Astrocyte (in vitro differentiated cells and primary cell): ENCODE results near the gene ARHGAP32.

Source experiments
- CTCF ChIP-seq: IDR thresholded peaks from 2 replicates; pipeline ENCODE4 v1.5.1; 2011; ENCODE audit warnings: low read depth, mild to moderate bottlenecking, inconsistent platforms, low read length, moderate library complexity; ENCODE audit not compliant: insufficient read depth
- EZH2 ChIP-seq: IDR thresholded peaks from 2 replicates; pipeline ENCODE4 v1.6.1; 2012; ENCODE audit warnings: mild to moderate bottlenecking, low read length, inconsistent platforms; ENCODE audit not compliant: insufficient read depth

DNA sequence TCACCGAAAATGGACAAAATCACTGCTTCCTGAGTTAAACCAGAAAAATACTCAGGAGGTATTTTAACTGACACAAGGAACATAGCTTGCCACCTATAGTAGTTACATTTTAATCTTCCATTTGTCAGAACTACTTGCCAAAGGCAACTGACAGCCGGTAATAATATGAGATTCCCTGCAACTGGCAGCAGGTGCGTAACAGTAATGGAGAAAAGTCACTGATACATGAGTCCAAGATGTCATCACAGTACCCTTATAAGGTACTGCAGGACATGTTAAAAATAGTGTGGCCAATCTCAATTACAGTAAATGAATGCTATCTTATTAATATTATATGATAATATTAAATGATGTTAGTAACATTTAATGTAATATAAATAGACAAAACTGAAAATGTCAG is 21.1 kb upstream of the ARHGAP32 start:
- TF ChIP-seq CTCF: no peak
- no peak for TF ChIP-seq EZH2
